GM21360 (cell line): ENCODE measurements around the gene NINJ2.
"Not testable (repeated sequence)": the region's sequence is repeated elsewhere in the genome, so short reads cannot be mapped to it uniquely, and the experiment has no call there.

ENCODE experiments used
- ATAC-seq: cut with Tn5 transposase; IDR thresholded peaks from one replicate; pipeline ENCODE4 v1.9.1; 2021; ENCODE audit warnings: mild to moderate bottlenecking, moderate library complexity; ENCODE audit not compliant: unreplicated experiment

Gene NINJ2, protein sequence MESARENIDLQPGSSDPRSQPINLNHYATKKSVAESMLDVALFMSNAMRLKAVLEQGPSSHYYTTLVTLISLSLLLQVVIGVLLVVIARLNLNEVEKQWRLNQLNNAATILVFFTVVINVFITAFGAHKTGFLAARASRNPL

DNA sequence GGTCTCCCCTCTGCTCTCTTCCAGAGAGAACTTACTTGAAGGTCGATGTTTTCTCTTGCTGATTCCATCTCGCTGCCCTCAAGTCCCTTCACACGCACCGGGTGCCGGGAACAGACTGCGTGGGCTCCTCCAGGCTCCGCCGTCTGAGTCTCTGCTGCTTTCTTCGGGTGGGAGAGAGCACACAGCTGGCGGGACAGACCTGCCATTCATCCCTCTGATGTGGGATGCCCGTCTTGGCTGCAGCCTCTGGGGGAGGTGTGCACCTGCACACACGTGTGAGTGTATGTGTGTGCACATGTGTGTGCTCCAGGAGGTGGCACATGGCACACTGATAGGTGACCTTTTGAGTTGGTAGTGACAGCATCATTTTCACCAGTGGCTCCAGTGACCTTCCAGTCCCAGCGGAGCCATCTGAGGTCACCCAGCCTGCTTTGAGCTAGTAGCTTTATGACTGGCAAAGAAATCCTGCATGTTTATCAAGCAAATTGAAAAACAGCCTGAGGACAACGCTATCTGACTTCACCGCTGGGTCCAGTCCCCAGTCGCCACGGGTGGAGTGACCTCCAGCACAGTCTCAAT is at the start of gene NINJ2:
Gene NINJ2, minus strand, starts transcription at position 153 of the 579 bp plus-strand sequence. Its CDS starts 85 bp downstream, at position 68.
- ATAC-seq = no peak

DNA sequence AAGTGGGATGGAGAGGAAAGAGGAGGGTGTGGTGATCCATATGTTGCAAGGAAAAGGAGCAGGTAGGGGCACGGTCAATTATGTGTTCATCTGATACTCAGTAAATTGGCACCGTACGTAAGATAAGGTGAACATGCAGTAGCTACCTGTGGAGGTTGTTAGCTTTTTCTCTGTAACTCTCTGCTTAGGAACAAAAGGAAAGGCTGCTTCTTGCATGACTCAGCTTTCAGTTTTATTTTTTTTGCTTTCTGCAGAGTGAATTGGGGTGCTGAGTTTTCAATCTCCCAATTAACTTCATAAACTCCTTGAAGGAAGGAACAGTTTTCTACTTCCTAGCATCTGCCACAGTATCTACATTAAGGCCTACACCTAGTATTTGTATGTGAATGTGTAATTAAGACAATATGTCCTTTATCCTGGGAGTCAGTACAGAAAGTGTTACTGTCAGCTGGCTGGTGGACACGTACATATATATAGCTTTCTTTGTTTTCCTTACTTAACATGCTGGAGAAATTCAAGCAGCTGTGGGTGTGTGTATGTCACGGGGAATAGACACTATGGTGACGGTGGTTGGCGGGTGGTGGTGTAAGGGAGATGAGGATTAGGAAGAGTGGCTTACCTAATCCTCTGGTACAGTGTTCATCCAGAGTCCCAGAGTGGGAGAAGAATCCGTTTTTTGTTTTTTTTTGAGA is 49.1 kb upstream of the NINJ2 start:
- ATAC-seq = no peak

DNA sequence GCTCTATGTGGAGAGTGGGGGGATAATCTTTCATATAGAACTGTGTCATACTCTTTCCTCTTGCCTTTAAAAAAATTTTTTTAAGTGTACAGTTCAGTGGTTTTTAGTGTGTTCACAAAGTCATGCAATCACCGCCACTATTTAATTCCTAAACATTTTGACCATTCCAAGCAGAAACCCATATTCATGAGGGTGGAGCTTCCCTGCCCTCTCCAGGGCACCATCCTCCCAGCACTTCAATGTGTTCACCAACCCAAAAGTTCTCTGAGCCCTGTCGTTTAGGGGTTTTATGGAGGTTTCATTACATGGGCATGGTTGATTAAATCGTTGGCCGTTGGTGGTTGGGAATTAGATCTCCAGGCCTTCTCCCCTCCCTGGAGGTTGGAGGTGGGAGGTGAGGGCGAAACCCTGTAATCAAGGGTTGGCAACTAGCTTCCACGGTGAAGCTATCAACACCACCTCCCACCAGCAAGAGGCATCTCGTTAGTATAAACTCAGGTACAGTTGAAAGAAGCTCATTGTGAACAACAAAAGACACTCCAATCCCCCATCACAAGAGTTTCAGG is 46.3 kb upstream of the NINJ2 start:
- no peak for ATAC-seq

DNA sequence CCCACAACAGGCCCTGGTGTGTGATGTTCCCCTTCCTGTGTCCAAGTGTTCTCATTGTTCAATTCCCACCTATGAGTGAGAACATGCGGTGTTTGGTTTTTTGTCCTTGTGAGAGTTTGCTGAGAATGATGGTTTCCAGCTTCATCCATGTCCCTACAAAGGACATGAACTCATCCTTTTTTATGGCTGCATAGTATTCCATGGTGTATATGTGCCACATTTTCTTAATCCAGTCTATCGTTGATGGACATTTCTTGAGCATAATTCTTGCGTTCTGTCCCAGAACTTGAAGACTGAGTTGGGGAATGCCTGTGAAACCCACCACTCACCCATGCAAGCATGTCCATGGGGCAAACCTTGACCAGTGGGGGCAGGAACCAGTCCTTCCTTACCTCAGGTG is 44.8 kb upstream of the NINJ2 start:
- not testable (repeated sequence) for ATAC-seq

DNA sequence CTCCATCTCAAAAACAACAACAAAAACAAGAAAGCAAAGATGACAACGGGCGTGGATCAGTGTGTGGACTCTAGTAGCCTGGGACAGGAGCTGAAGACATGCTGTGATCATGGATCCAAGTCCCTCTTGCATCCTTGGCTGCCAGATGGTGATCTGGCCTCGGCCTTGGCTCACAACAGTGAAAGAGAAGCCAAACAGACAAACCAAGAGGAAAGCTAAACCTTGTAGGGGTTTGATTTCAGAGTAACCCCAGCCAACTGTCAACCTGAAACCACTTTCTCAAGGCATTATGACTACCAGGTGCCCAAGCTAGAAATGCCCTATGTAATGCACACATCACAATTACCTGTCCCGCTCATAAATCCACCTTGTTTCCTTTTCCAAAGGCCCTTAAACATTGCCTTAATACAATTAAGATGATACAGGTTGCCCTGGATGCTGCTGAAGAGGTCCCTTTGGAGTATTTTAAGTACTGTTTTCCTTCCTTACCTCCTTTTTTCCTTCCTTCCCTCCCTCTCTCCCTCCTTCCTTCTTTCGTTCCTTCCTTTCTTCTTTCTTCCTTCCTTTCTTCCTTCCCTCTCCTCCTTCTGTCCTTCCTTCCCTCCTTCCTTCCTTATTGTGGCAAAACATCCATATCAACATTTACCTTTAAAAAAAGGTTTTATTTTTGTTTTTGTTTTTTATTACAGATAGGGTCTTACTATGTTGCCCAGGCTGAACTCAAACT is 41.4 kb upstream of the NINJ2 start:
- ATAC-seq = no peak

DNA sequence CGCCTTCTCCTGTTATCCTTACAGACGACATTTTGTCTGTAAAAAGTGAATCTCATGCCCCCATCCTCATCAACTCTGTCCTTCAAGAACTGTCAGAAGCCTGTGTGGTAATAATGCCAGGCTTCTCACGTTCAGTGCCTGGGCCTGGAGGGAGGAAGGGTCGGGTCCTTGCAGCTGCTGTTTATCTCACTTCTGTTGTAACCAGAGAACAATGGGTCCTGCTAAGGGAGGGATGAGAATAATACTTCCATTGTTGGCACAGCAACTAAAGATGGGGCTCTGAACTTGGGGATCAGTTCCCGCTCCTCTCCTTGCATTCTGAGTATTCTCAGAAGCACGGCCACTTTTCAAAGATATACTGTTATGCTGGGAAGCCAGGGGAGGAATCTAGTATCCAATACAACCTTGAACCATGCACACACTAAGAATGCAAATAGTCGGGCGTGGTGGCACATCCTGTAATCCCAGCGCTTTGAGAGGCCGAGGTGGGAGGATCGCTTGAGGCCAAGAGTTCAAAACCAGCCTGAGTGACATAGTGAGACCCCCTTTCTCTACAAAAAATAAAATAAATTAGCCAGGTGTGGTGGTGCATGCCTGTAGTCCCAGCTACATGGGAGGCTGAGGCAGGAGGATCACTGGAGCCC is 38.8 kb upstream of the NINJ2 start:
- no peak for ATAC-seq

DNA sequence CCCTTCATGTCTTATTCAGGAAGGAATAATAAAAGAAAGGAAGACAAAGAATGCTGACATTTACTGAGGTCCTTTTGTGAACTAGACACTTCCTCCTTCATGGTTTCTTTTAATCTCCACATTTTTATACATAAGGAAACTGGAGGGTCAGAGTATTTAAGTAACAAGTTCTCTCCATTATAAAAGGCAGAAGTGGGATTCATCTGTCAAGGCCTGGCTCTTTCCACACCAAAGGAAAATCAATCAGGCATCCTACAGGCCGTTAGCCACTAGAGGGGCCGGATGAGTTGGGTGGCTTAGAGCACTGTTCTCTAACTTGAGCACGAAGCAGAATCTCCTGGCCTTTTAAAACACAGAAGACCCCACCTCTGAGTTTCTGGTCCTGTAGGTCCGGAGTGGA is 36.8 kb upstream of the NINJ2 start:
- no peak for ATAC-seq

DNA sequence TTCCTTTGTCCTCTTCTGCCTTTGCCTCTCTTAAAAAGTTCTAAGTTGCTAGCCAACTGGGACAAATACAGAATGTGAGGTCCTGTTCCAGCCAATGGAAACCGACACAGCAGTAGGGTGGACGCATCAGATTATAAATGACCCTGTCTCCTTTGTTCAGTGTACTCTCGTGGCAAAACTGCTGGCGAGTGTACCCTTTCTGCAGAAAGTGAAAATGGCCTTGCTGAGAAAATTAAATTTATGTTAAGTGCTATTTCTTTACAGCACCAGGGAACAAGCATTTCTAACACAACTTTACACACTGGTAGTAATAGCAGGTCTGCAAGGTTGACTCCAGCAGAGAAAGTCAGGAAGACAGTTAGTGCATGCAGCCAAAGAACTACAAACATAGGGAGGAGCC is 35.0 kb upstream of the NINJ2 start:
- ATAC-seq = not testable (repeated sequence)

DNA sequence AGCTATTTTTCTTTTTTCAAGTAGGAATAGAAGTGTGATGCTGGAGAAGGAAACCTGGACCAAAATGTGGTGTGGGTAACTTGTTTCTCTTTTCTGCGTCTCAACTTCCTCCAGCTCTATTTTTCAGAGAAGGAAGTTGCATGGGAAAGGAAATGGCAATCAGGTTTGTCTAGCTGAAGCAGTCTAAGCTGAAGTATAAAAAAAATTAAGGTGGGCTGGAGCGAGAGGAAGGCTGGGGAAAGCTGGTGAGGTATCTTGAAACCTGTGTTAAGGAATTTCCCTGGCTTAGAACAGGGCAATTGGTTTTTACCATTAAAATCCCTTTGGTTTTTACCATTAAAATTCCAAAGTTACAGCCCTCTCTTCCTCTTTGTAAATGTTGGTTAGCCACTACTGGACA is 34.2 kb upstream of the NINJ2 start:
- ATAC-seq = no peak

DNA sequence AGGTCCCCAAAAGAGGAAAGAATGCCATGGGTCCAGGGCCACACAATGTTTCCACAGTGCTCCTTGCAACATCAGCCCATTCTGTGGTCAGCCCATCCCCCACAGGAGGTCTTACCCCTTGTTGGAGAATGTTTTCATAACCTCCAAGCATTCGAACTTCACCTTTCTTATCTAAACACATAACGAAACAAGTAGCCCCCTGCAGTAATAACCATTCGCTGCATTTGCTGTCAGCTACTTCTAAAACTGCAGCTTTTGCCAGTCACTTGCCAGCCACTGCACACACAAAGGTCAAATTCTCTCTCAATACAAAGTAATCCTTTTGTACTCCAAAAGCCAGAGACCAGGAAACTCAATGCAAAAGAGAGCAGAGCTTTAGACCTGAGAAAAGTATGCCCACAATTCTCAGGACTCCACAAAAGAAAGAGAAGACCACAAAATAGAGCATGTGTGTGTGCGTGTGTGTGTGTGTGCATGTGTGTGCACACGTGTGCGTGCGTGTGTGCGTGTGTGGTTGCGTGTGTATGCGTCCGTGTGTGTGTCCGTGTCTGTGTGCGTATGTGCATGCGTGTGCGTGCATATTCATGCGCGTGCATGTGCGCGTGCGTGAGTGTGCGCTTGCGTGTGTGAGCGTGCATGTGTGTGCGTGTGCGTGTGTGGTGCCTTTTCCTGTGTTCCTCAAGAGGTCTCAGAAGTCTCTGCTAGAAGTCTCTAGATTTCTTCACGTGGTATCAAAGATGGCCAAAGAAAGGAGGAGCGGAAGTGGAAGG is 31.7 kb upstream of the NINJ2 start:
- no peak for ATAC-seq

DNA sequence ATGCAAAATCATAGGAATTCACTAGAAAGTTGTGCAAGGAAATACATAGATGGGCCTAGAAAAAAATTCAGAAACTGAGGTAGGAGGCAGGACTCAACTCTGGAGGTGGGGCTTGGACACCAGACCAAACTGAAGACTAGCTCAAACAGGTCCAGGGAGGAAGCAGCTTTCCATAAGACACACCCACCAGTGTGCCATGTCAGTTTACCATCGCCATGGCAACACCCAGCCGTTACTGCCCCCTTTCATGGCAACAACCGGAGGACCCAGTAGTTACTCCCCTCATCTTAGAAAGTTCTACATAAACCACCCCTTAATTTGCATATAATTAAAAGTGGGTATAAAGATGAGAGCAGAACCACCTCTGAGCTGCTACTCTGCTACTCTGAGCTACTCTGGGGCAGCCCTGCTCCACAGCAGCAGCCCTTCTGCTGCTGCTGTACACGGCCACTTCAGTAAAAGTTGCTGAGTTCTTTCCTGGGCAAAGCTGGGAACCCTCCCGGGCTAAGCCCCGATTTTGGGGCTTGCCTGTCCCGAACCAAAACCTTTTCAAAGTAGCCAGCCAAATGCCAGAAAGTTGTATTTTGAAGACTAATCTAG is 30.8 kb upstream of the NINJ2 start:
- ATAC-seq = no peak

DNA sequence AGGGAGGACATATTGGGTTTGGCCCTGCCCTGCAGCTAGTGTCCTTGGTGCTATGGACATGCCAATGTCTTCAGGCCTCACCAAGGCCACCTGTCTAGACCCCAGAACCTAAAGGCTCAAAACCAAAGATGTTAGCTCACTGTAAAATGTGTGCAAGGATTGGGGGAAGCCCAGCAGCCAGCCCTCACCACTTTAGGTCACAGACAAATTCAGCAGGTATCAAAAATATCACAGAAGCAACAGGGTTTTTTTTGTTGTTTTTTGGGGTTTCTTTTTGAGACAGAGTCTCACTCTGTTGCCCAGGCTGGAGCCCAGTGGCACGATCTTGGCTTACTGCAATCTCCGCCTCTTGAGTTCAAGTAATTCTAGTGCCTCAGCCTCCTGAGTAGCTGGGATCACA is 29.0 kb upstream of the NINJ2 start:
- no peak for ATAC-seq

DNA sequence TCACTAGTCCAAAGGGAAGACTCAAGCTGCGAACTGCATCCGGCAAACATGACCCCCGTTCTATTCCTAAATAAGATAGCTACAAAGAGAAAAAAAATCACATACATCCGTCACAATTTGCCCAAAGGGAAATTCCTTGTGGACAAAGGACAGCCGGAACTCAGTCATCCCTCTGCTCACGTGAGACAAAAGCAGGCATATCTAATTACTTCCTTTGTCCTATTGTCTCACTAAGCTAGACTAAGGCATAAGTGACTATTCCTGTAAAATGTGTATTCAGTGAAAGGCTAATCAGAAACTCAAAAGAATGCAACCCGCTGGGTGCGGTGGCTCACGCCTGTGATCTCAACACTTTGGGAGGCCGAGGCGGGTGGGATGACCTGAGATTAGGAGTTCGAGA is 27.2 kb upstream of the NINJ2 start:
- no peak for ATAC-seq

DNA sequence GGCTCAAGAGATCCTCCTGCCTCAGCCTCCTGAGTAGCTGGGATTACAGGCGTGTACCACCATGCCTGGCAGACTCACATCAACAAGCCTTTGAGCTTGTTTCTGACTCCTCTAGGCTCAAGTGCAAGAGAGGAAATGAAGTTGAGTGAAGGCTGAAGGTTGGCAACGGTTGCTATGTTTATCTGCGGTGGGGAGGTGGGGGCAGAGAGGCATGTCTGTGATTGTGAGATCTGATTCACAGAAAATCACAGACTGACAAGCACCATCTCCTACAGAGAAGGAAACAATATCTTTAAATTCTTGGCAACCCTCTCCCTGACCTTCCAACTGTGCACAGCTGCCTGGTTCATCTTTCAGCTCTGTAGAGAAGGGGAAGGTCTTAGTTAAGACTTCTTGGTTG is 22.1 kb upstream of the NINJ2 start:
- peak; percentile 58 for ATAC-seq

DNA sequence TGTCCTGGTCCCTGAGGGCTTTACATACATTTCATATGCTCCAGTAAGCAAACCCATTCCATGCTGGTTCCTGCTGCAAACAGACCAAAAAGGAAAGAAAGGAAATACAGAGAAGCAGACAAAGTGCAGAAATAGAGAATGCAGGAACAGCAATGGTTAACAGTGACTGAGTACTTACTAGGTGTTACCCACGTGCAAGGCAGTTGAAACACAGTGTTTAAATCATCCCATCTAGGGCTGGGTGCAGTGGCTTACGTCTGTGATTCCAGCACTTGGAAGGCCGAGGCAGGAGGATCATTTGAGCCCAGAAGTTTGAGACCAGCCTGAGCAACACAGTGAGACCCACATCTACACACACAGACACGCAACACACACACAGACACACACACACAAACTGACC is 21.2 kb upstream of the NINJ2 start:
- no peak for ATAC-seq

DNA sequence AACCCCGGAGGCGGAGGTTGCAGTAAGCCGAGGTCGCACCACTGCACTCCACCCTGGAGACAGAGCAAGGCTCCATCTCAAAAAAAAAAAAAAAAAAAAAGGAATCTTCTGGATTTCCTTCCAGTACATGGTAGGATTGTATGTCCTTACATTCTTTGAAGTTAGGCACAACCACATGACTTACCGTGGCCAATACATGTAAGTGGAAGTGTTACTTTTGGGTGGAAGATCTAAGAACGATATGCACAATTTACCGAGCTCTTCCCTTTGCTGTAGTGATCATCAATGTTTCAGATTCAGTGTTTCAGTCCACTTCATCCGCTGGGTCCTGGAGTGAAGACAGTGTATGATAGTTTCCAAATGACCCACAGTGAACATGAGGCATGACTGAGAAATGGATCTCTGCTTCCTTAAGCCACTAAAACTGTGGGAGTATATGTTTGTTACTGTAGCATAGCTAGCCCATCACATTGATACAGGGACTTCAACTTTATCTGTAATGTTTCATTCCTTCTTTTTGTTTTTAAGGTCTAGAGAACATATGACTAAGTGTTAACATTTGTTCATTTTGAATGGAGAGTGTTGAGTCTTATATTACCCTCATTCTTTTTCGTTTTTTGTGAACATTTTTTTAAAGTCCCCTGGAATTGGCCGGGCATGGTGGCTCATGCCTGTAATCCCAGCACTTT is 18.5 kb upstream of the NINJ2 start:
- no peak for ATAC-seq

DNA sequence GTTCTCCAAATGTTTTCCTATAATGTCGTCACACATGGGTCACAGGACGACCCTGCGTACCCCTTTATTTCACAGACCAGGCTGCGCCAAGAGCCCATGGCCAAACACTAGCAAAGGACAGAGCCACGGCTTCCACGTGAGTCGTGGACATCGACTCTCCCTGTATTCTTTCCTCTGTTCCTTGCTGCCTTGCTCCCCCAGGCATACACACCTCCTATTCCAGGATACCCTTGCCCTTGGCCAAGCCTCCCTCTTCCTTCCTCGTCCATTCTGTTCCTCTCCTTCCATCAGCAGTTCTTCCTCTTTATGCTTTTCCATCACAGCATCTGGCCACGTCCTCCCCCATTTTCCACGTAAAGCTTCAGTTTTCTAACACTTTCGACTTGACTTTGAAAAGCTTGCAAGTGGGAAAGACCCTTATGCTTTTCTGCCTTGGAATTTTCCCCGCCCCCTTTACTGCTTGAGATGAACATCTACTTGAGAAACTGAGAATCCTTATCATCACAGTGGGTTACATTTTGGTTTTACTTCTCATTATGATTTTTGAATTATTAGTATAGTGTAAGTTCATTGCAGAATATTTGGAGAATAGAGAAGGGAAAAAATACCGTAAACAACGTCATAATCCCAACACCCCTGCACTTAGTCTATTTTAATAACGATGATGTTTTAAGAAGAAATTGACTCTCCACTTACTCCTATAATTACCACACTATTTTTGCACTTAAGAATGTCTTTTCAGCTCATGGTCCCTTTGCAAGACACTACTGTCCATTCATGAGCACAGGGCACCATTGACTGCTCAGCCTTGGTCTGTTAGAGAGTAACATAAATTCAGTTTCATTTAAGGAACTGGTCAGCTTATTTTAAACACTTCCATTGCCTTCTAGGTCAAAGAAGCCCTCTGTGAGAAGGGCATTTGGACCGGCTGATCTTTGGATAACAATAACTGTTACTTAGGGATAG is 15.8 kb upstream of the NINJ2 start:
- ATAC-seq = no peak

DNA sequence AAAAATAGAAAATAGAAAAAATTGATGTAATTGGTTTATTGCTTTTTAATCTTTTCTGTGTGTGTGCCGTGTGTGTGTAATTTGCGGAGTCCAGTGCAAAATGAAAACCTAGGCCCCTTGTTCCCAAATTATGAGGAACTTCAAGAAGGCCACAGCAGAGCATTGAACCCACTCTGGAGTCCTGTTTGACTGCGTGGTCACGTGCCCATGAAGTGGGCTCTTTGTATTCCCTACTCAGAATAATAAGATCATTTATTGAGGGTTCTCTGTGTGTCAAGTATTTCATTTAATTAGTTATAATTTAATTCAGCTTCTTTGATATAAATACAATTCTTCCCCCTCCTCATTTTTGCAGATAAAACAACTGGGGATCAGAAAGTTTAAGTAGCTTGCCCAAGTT is 12.3 kb upstream of the NINJ2 start:
- no peak for ATAC-seq
